Measurements from ENCODE around the gene SPINK7. TPM values are rescaled to one million over a fixed set of nuclear protein-coding genes. Genes with fewer than 3 reads are reported as not detected.
"Not testable (repeated sequence)": the region's sequence is repeated elsewhere in the genome, so short reads cannot be mapped to it uniquely, and the experiment has no call there.

Gene SPINK7
- total RNA-seq (2014; rRNA removed; shearing (Covaris generic)): not detected in 2 replicates

DNA sequence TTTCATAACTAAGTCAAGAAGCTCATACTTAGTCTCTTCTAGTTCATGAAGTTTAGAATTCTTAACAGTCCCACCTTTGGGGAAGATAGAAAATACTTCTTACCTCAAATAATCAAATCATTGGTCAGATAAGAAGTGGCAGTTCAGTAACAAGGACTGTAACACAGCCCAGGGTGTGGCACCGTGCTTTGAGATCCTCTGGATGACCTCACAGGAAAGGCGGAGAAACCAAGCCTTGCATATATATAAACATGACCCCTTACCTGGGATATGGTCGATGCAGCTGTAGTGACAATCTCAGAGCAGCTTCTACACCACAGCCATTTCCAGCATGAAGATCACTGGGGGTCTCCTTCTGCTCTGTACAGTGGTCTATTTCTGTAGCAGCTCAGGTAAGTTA lies at the start of gene SPINK7:
Gene SPINK7 (plus strand): TSS at position 271 of the 400 bp plus-strand sequence. CDS start 61 bp downstream, at position 332.
- in situ Hi-C loops (cut with HindIII; ENCODE audit: low sequenced_read_pairs): no loop called here
- DNase-seq (ENCODE audit: low spot score): no peak

DNA sequence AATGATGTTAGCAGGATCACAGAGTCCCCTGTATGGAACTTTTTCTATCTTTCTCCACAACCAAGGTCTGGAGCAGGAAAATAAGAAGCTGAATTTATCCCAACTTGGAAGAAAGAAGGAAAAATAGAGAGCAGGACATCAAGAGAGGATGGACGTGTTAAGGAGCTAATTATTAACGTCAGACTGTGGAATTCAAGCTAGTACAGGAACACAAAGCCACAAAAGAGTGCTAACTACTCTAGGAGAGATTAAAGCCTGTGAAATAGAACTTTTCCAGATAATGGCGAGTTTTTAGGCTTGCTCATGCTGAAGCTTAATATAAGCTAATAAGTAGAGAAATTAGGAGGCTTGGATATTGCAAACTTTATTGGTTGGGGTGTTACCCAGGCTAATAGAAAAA lies 44.3 kb upstream of the SPINK7 start:
- no peak for DNase-seq (ENCODE audit: low spot score)
- in situ Hi-C loops (cut with HindIII; ENCODE audit: low sequenced_read_pairs): no loop called here

DNA sequence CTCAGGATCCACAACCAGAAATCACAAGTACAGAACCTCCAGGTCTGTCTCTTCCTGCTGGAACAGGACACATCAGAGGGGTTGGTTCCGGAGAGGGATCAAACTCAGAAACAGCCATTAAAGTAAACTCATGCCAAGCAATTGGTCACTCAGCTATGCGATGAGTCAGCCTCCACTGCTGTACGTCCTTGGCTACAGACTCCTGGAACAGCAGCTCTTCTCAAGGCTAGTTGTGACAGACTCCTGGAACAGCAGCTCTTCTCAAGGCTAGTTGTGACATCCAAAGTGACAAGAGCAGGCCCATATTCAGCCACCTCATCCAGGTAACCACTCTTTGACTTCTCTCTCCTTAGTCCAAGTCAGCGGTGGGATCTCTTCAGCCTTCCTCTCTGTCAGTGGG lies 43.7 kb upstream of the SPINK7 start, which contains the start of gene SPINK13:
Gene SPINK13 (plus strand): TSS at position 229 of the 400 bp plus-strand sequence. CDS start 1,279 bp downstream, outside the sequence.
- DNase-seq (ENCODE audit: low spot score): no peak
- in situ Hi-C loops (cut with HindIII; ENCODE audit: low sequenced_read_pairs): no loop called here

DNA sequence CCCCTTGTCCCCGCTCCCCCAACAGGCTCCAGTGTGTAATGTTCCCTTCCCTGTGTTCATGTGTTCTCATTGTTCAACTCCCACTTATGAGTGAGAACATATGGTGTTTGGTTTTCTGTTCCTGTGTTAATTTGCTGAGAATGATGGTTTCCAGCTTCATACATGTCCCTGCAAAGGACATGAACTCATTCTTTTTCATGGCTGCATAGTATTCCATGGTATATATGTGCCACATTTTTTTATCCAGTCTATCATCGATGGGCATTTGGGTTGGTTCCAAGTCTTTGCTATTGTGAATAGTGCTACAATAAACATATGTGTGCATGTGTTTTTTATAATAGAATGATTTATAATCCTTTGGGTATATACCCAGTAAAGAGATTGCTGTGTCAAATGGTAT lies 37.1 kb upstream of the SPINK7 start:
- DNase-seq (ENCODE audit: low spot score); in situ Hi-C loops (cut with HindIII; ENCODE audit: low sequenced_read_pairs): not testable (repeated sequence)

DNA sequence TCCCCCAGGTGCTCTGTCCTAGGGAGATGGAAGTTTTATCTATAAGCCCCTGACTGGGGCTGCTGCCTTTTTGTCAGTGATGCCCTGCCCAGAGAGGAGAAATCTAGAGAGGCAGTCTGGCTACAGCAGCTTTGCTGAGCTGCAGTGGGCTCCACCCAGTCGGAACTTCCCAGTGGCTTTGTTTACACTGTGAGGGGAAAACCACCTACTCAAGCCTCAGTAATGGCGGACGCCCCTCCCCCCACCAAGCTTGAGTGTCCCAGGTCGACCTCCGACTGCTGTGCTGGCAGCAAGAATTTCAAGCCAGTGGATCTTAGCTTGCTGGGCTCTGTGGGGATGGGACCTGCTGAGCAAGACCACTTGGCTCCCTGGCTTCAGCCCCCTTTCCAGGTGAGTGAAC lies 31.3 kb upstream of the SPINK7 start:
- in situ Hi-C loops (cut with HindIII; ENCODE audit: low sequenced_read_pairs); DNase-seq (ENCODE audit: low spot score): not testable (repeated sequence)

DNA sequence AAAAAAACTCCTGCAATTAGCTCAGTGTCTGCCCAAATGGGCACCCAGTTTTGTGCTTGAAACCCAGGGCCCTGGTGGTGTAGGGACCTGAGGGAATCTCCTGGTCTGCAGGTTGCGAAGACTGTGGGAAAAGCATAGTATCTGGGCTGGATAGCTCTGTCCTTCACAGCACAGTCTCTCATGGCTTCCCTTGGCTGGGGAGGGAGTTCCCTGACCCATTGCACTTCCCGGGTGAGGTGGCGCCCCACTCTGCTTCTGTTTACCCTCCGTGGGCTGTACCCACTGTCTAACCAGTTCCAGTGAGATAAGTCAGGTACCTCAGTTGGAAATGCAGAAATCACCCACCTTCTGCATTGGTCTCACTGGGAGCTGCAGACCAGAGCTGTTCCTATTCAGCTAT lies 30.9 kb upstream of the SPINK7 start:
- in situ Hi-C loops (cut with HindIII; ENCODE audit: low sequenced_read_pairs); DNase-seq (ENCODE audit: low spot score): not testable (repeated sequence)

DNA sequence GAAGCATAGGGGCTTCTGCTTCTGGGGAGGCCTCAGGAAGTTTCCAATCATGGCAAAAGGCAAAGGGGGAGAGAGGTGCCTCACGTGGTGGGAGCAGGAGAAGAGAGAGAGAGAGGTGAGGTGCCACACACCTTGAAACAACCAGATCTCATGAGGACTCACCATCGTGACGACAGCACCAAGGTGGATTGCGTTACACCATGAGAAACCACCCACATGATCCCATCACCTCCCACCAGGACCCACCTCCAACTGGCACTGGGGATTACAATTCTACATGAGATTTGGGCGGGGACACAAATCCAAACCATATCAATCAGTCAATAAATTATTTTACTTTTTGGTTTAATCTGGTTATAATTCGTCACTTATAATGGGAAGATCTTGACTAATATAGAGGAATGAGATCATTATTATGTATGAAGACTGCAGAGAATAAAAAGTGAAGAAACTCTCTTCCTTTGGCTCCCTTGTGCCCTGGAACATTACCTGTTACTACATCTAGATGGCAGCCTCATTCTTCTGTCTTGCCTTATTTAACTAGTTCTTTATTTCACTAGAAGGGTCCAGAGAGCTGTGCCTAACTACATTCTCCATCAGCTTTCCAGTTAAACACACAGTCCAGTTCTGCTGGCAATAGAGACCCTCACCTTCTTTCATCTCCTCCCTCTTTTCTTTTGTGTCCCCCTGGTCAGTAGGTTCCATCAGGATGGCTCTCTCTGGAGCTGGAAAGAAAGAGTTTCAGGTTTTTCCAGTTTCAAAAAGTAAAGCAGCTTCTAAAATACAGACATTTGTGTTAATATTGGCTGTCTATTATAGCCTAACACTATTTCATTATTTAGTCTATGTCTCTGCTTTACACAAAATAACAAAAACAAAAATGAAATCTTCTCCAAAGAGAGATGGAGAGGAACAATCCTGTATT lies 21.7 kb upstream of the SPINK7 start:
- in situ Hi-C loops (cut with HindIII; ENCODE audit: low sequenced_read_pairs): no loop called here
- peak; percentile 3 for DNase-seq (ENCODE audit: low spot score)

DNA sequence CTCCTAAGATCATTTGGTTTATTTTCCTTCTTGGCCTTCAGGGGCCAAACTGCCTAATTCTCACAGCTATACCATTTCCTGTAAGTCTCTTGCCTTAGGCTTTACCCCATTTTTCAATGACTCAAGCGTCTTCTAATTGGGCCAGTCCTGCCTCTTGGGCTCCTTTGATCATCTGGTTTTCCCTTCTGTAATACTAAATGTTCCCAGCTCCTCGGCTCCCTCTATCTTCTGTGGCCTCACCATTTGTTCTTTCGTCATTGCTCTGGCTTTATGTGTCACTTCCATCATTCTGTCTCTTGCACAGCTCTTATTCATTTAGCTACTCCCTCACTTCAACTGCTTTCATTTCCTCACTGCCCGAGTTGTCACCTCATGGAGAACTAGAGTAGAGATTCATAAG lies 14.5 kb upstream of the SPINK7 start:
- DNase-seq (ENCODE audit: low spot score): no peak
- in situ Hi-C loops (cut with HindIII; ENCODE audit: low sequenced_read_pairs): no loop called here

DNA sequence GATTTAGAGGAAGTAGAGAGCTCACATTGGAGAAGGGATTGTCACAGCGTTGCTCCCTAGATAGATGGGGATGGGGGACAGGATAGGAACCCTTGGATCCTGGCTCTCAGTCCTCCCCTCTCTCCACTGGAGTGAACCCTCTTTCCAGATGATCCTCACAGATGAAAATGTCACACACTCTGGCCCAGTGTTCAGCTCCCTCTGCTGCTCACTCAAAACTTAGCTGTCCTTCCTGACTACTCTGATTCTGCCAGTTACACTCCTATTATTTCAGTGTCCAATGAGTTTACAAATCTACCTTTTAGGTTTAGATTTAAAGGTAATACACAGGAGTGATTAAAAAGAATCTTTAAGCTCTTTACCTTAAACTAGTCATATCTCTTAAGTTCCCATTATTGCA lies 5.8 kb upstream of the SPINK7 start:
- in situ Hi-C loops (cut with HindIII; ENCODE audit: low sequenced_read_pairs): no loop called here
- DNase-seq (ENCODE audit: low spot score): no peak

DNA sequence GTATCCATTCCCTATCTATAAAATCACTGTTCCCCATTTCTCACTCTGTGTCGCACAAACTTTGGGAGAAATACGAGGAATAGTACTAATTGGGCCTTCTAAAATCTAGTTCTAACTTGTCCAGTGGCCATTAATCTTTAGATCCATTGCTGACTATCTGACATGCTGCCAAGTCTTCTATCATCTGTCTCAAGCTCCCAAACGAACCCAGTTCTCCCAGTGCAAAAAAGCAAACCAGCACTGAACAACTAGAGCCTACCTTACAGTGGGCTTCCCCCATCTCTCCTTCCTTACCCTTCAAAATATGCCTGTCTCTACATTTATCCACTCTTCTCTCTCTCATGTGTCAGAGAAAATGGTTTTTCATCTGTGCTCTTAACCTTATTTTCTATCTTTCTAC lies 3.2 kb upstream of the SPINK7 start:
- in situ Hi-C loops (cut with HindIII; ENCODE audit: low sequenced_read_pairs): no loop called here
- no peak for DNase-seq (ENCODE audit: low spot score)

DNA sequence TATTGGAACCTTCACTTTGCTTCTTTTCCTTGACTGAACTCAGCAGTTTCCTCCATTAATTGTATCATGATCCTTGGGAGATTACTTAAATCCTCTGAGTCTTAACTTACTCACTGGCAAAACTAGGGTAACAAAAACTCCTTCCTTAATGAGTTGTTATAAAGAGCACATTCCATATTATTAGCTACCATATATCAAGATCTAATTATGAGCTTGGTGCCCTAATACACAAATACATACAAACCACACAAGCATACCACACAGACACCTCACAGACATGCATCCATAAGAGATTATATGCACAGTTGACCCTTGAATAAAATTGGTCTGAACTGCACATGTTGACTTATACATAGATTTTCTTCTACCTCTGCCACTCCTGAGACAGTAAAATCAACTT lies 2.5 kb upstream of the SPINK7 start:
- DNase-seq (ENCODE audit: low spot score): no peak

DNA sequence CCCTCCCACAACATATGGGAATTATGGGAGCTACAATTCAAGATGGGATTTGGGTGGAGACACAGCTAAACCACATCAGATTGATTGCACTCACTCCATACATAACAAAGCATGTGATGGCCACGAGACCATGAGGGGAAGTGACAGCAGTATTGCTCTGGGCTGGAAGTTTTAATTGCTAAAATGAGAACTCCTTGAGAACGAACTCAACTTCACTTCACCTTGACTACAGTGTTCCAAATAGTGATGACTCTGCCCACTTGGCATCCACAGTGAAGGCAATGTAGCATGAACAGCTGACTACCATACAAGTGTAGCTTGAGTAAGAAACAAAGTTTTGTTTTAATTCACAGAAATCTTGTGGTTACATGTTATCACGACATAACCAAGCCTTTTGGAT lies 739 bp upstream of the SPINK7 start:
- DNase-seq (ENCODE audit: low spot score): no peak

More for the DNA sequence above, 2.5 kb upstream of the SPINK7 start:
- in situ Hi-C loops (cut with HindIII; ENCODE audit: low sequenced_read_pairs): no loop called here

DNA sequence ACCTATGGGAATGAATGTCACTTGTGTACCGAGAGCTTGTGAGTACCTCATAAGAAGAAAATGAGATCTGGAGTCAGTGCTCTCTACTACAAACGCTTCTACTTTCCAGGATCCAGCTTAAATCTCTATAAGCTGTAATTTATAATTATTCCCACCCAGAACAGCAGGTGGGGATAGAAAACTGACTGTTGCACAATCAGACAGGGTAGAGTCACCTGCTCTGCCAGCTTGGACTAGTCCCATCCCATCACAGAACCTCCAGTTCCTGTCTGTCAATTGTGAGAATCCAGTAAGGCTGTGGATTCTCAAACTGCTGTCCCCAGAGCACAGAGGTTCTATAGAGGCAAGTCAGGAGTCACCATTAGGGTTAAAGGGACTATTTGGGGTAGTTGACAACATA lies 2.0 kb downstream of the SPINK7 start:
- in situ Hi-C loops (cut with HindIII; ENCODE audit: low sequenced_read_pairs): no loop called here
- DNase-seq (ENCODE audit: low spot score): no peak

More for the DNA sequence above, 739 bp upstream of the SPINK7 start:
- in situ Hi-C loops (cut with HindIII; ENCODE audit: low sequenced_read_pairs): no loop called here

DNA sequence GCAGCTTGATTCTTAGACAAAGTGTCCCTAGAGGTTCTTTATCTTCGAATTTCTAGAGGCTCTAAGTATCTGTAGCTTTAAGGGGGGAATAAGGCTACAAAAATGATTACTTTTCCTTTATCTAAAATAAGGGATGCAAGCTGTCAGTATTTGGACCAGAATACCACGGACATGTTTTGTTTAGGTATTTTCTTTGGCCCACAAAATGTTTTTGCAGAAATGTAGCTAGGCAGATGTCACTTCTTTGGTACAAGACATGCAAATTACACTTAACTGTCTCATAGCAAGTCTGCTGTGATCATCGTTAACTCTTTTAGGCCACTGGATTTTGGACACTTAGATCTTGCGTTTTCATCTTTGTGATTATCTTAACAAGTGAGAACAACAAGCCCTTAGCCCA lies 2.5 kb downstream of the SPINK7 start:
- DNase-seq (ENCODE audit: low spot score): no peak

DNA sequence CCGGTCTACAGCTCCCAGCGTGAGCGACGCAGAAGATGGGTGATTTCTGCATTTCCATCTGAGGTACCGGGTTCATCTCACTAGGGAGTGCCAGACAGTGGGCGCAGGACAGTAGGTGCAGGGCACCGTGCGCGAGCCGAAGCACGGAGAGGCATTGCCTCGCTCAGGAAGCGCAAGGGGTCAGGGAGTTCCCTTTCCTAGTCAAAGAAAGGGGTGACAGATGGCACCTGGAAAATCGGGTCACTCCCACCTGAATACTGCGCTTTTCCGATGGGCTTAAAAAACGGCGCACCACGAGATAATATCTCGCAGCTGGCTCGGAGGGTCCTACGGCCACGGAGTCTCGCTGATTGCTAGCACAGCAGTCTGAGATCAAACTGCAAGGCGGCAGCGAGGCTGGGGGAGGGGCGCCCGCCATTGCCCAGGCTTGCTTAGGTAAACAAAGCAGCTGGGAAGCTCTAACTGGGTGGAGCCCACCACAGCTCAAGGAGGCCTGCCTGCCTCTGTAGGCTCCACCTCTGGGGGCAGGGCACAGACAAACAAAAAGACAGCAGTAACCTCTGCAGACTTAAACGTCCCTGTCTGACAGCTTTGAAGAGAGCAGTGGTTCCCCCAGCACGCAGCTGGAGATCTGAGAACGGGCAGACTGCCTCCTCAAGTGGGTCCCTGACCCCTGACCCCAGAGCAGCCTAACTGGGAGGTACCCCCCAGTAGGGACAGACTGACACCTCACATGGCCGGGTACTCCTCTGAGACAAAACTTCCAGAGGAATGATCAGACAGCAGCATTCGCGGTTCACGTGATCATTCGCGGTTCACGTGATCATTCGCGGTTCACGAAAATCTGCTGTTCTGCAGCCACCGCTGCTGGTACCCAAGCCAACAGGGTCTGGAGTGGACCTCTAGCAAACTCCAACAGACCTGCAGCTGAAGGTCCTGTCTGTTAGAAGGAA lies 8.1 kb downstream of the SPINK7 start:
- DNase-seq (ENCODE audit: low spot score): peak; percentile 38
- in situ Hi-C loops (cut with HindIII; ENCODE audit: low sequenced_read_pairs): not testable (repeated sequence)

More for the DNA sequence above, 2.5 kb downstream of the SPINK7 start:
- in situ Hi-C loops (cut with HindIII; ENCODE audit: low sequenced_read_pairs): no loop called here

DNA sequence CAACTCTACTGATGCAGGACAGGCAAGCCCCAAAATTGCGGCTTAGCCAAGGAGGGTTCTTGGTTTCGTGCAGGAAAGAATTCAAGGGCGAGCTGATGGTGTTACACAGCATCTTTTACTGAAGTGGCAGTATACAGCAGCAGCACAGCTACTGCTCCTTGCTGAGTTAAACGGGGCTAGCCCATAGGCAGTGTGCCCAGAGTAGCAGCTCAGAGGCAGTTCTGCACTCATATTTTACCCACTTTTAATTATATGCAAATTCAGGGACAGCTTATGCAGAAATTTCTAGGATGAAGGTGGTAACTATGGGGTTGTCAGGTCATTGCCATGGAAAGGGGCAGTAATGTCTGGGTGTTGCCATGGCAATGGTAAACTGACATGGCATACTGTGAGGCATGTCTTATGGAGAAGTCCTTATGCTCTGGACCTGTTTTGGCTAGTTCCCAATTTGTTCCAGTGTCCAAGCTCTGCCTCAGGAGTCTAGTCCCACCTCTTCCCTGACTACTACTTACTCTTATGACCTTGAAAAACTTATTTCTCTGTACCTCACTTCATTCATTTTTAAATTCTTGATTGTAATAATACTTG lies 21.1 kb downstream of the SPINK7 start:
- in situ Hi-C loops (cut with HindIII; ENCODE audit: low sequenced_read_pairs): no loop called here
- no peak for DNase-seq (ENCODE audit: low spot score)

DNA sequence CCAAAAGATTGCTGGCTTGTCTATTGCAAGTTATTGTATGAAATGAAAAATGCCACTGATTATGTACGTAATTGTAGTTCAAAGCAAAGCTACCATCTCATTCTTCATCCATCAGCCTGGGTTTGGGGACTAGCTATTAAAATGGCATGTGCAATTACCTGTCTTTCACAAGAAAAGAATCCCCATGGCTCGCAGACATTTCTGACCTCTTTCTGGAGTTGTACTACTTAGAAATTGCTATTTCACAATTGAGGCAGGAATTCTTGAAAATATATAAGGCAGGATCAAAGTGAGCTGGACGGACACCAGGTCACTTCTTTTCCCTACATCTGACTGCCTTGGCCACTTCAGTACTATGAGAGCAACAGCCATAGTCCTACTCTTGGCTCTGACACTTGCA lies 23.0 kb downstream of the SPINK7 start, which contains the start of gene SPINK9:
Gene SPINK9 (plus strand): TSS at position 301 of the 400 bp plus-strand sequence. CDS start 55 bp downstream, at position 356.
- DNase-seq (ENCODE audit: low spot score): no peak

DNA sequence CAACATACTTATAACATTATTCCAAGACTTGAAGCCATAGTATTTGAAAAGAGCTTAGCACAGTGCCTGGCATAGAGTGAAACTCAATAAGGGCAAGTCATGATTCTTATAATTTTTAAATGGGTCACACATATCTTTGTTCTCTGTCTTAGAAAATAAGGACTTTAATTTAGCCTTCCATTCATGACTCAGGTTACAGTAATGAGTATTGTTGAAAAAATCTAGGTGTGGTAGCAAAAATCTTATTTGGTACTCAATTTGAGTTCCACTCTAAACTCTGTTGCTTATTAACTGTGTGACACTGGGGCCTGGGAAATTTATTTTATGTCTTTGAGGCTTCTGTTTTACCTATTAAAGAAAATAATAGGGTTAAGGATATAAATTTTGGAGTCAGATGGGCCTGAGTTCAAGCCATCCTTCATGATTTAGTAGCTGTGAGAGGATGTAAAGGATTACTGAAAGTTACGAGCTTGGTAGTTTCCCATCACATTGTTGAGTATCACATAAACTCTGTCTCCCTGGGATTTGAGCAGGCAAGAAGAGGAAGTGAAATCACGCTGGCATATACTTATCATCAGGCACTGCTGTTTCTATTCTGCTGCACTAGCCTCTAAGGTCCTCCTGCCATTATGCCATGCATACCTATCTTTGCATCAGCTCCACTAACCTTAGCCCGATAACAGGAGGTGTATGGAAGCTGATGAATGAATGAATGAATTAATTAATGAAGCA lies 24.6 kb downstream of the SPINK7 start:
- in situ Hi-C loops (cut with HindIII; ENCODE audit: low sequenced_read_pairs): no loop called here
- DNase-seq (ENCODE audit: low spot score): no peak

More for the DNA sequence above, 23.0 kb downstream of the SPINK7 start, which contains the start of gene SPINK9:
- in situ Hi-C loops (cut with HindIII; ENCODE audit: low sequenced_read_pairs): no loop called here

All from G401 (cell line).